NT2/D1 (cell line): ENCODE measurements around the gene MAP1LC3A.

ENCODE experiments used
- SUZ12 ChIP-seq: IDR thresholded peaks from 2 replicates; pipeline ENCODE4 v1.6.1; 2011; ENCODE audit not compliant: insufficient read length, insufficient read depth; ENCODE audit errors: extremely low read depth
- YY1 ChIP-seq: IDR thresholded peaks from 2 replicates; pipeline ENCODE4 v1.6.1; 2011; ENCODE audit not compliant: insufficient read length, insufficient read depth

- TF ChIP-seq YY1, result no peak
- TF ChIP-seq SUZ12, result no peak
Measured at GRCh38 chr20:34574861-34575260, 16.3 kb downstream of the MAP1LC3A start.
